ENCODE results near the gene HAGHL.
"Not testable (repeated sequence)": the region's sequence is repeated elsewhere in the genome, so short reads cannot be mapped to it uniquely, and the experiment has no call there.

HAGHL gene

GRCh38 chr16:689175-689897, 37.6 kb upstream of the HAGHL start:
- DNase-seq (ENCODE audit: low read depth) = no peak

GRCh38 chr16:691242-691641, 35.7 kb upstream of the HAGHL start:
- DNase-seq (ENCODE audit: low read depth) = not testable (repeated sequence)

GRCh38 chr16:692356-693108, 34.4 kb upstream of the HAGHL start:
- no peak for DNase-seq (ENCODE audit: low read depth)

- DNase-seq (ENCODE audit: low read depth) = no peak
Observed at GRCh38 chr16:693364-693763, 33.5 kb upstream of the HAGHL start.

- DNase-seq (ENCODE audit: low read depth) = no peak
Observed at GRCh38 chr16:693766-694165, 33.1 kb upstream of the HAGHL start.

GRCh38 chr16:694187-694862, 32.6 kb upstream of the HAGHL start:
- DNase-seq (ENCODE audit: low read depth) = no peak

GRCh38 chr16:694863-695354, 32.0 kb upstream of the HAGHL start:
- DNase-seq (ENCODE audit: low read depth) = no peak

- DNase-seq (ENCODE audit: low read depth) = no peak
Observed at GRCh38 chr16:695355-696089, 31.4 kb upstream of the HAGHL start.

GRCh38 chr16:698911-699671, 27.8 kb upstream of the HAGHL start:
- DNase-seq (ENCODE audit: low read depth) = no peak

- DNase-seq (ENCODE audit: low read depth) = no peak
Observed at GRCh38 chr16:700684-701584, 26.0 kb upstream of the HAGHL start.

- no peak for DNase-seq (ENCODE audit: low read depth)
Observed at GRCh38 chr16:702341-702740, 24.6 kb upstream of the HAGHL start.

GRCh38 chr16:703406-703805, 23.5 kb upstream of the HAGHL start:
- DNase-seq (ENCODE audit: low read depth) = no peak

- DNase-seq (ENCODE audit: low read depth) = no peak
Observed at GRCh38 chr16:704047-704446, 22.9 kb upstream of the HAGHL start.

- DNase-seq (ENCODE audit: low read depth) = no peak
Observed at GRCh38 chr16:704552-705380, 22.1 kb upstream of the HAGHL start.

- DNase-seq (ENCODE audit: low read depth) = no peak
Observed at GRCh38 chr16:705431-706188, 21.3 kb upstream of the HAGHL start, which contains the start of gene FBXL16. FBXL16 (minus strand) TSS chr16:705801; CDS start chr16:697405, 8,396 bp downstream.

GRCh38 chr16:706189-707061, 20.5 kb upstream of the HAGHL start:
- no peak for DNase-seq (ENCODE audit: low read depth)

- DNase-seq (ENCODE audit: low read depth) = no peak
Observed at GRCh38 chr16:707062-707538, 19.8 kb upstream of the HAGHL start.
